Right lobe of liver (tissue), 6 donors: Measurements from ENCODE around the gene AK9. TPM values are rescaled to one million over a fixed set of nuclear protein-coding genes. Genes with fewer than 3 reads are reported as not detected.
"Not testable (repeated sequence)": the region's sequence is repeated elsewhere in the genome, so short reads cannot be mapped to it uniquely, and the experiment has no call there.

Experiments used
- ATAC-seq, 4 donors: fragments of 200-7000 bp; cut with Tn5 transposase; one replicate each; pipeline ENCODE4 v1.9.1; 2020; ENCODE audit warnings: mild to moderate bottlenecking in 4 of 4, moderate library complexity in 4 of 4
- DNase-seq, 3 donors: peaks; one replicate each; pipeline ENCODE4 v3.0.0-alpha.2; 2020
- H3K27ac ChIP-seq, 3 donors: fragments of 200-600 bp; one replicate each; pipeline ENCODE4 v1.8.0; 2022
- H3K27me3 ChIP-seq, 2 donors: fragments of 200-600 bp; one replicate each; pipeline ENCODE4 v1.8.0; 2022
- H3K36me3 ChIP-seq, 4 donors: fragments of 200-600 bp; sonication (generic) in 1 of 4; one replicate each; pipeline versions ENCODE4 v1.5.1 to v1.8.0; 2017 to 2022; ENCODE audit warnings: control low read depth in 1 of 4
- H3K4me1 ChIP-seq, 4 donors: fragments of 200-600 bp; sonication (generic) in 1 of 4; one replicate each; pipeline versions ENCODE4 v1.5.1 to v1.8.0; 2017 to 2022; ENCODE audit warnings: control low read depth in 1 of 4
- H3K4me3 ChIP-seq, 3 donors: fragments of 200-600 bp; one replicate each; pipeline ENCODE4 v1.8.0; 2022
- H3K9me3 ChIP-seq, 4 donors: fragments of 200-600 bp; sonication (generic) in 1 of 4; one replicate each; pipeline versions ENCODE4 v1.5.1 to v1.8.0; 2017 to 2022; ENCODE audit warnings: control low read depth in 1 of 4
- POLR2A ChIP-seq: fragments of 450-650 bp; IDR thresholded peaks from one replicate; pipeline ENCODE4 v1.6.1; 2017; ENCODE audit warnings: antibody characterized with exemption, mild to moderate bottlenecking
- WGBS: methylation state at CpG from one replicate; pipeline ENCODE4 v1.1.6; 2018; ENCODE audit warnings: low coverage, low lambda C conversion rate; ENCODE audit not compliant: insufficient coverage; ENCODE audit errors: missing lambda C conversion rate; 5-methylcytosine and 5-hydroxymethylcytosine counted together
- intact Hi-C, 2 donors: fragments of 100-400 bp; cut with DNase I; formaldehyde crosslinking; loops; one replicate each; pipeline versions ENCODE4 v1.11.2 to v1.14.1; 2022
- total RNA-seq, 6 experiments: library from RNA; depleted of rRNA in 2 of 6; stranded (reverse); fragments of >200 nt in 2 of 6; fragmentation: NEBNext Ultra II Directional in 3 of 6; extraction: Animal tissue kit (Norgen Biotek cat#: 25700) in 3 of 6; gene quantifications; one replicate each; pipeline versions ENCODE4 v1.1.0 to v1.2.4, GENCODE V29; 2016 to 2023
- TF ChIP-seq, protein P1 (sequence below), 4 donors: fragments of 200-600 bp in 3 of 4; fragments of 450-650 bp in 1 of 4; IDR thresholded peaks; one replicate each; pipeline versions ENCODE4 v1.5.1 to v1.8.0; 2016 to 2022; ENCODE audit warnings: antibody characterized with exemption in 4 of 4, mild to moderate bottlenecking in 2 of 4
- donor health status: DM: no; HTN: yes; CAD: no.
- donor health status: DM: no; HTN: no; CAD: no.
- donor health status: DM: no; HTN: no; CAD: no.
- donor health status: DM: no; HTN: yes; CAD: no.
- donor health status: DM: no; HTN: yes; CAD: no.

AK9 gene
- total RNA-seq, 6 experiments from 2014 or later = 1.5 to 3.9 (median 2.5) TPM

DNA sequence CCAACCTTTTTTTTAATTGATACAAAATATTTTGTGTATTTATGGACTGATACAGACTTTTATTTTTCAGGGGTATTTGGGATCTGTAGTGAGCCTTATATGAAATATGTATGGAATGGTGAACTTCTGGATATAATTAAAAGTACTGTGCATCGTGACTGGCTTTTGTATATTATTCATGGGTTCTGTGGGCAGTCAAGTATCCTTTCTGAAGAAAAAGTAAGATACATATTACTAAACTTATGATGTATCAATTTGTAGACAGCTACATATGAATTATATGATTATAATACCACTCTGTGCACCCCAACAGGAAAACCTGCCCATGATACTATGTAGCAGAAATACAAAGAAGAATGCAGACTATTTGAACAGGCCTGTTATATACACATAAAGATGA is 47.3 kb upstream of the AK9 start:
- H3K27me3 ChIP-seq = no peaks in the 10 kb centered on the region
- H3K36me3 ChIP-seq = no peaks in the 10 kb centered on the region
- no peak overlapping the region for H3K27ac ChIP-seq
- H3K4me1 ChIP-seq = no peaks in the 10 kb centered on the region
- DNase-seq (no peak), ATAC-seq (no peak)
- 79% methylated on average over 1 of the region's 1 CpG for WGBS
- H3K4me3 ChIP-seq = no peak overlapping the region
- no peaks in the 10 kb centered on the region for H3K9me3 ChIP-seq
- intact Hi-C loops = no loop called here
- TF ChIP-seq, protein P1, sequence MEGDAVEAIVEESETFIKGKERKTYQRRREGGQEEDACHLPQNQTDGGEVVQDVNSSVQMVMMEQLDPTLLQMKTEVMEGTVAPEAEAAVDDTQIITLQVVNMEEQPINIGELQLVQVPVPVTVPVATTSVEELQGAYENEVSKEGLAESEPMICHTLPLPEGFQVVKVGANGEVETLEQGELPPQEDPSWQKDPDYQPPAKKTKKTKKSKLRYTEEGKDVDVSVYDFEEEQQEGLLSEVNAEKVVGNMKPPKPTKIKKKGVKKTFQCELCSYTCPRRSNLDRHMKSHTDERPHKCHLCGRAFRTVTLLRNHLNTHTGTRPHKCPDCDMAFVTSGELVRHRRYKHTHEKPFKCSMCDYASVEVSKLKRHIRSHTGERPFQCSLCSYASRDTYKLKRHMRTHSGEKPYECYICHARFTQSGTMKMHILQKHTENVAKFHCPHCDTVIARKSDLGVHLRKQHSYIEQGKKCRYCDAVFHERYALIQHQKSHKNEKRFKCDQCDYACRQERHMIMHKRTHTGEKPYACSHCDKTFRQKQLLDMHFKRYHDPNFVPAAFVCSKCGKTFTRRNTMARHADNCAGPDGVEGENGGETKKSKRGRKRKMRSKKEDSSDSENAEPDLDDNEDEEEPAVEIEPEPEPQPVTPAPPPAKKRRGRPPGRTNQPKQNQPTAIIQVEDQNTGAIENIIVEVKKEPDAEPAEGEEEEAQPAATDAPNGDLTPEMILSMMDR (IDR thresholded peaks at IDR 0.05) = no peak
- TF ChIP-seq POLR2A = no peak

DNA sequence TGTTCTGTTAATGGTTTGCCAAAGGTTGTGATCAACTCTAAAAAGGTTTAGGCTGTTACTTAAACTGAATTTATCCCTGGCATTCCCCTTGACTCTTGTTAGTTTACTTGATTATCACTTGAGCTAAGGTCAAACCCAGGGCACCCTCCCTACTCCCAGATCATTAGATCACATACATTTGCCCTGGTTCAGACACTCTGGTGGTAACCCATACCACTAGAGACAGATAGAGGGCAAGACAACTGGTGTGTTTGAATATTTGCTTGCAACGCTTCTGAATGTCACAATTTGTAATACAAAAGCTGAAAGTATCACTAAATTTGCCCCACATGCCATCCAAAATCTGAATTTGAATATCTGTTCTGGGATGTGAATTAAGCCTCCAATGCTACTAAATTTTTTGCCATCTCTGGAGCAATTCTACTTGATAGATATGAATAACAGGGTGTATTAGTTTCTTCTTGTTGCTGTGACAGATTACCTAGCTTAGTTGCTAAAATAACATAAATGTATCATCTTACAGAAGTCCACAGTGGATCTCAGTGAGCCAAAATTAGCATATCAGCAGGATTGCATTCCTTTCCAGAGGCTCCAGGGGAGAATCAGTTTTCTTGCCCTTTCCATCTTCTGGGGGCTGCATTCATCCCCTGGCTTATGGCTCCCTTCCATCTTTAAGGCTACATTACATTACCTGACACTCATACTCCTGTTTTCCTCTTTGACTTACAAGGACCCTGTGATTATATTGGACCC is 45.4 kb upstream of the AK9 start:
- Histone ChIP-seq H3K4me3 (no peak overlapping the region), H3K27me3 (no peaks in the 10 kb centered on the region), H3K36me3 (no peaks in the 10 kb centered on the region), H3K27ac (no peak overlapping the region), H3K9me3 (no peaks in the 10 kb centered on the region), H3K4me1 (no peaks in the 10 kb centered on the region)
- intact Hi-C loops = no loop called here
- no peak for DNase-seq
- WGBS = 100% methylated on average over 1 of the region's 1 CpG
- no peak for ATAC-seq
- TF ChIP-seq POLR2A = no peak
- TF ChIP-seq, protein P1 (IDR thresholded peaks at IDR 0.05) = no peak

DNA sequence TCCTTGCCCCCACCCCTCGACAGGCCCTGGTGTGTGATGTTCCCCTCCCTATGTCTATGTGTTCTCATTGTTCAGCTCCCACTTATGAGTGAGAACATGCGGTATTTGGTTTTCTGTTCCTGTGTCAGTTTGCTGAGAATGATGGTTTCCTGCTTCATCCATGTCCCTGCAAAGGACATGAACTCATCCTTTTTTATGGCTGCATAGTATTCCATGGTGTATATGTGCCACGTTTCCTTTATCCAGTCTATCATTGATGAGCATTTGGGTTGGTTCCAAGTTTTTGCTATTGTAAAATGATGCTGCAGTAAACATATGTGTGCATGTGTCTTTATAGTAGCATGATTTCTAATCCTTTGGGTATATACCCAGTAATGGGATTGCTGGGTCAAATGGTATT is 34.2 kb upstream of the AK9 start:
- WGBS = 93% methylated on average over 3 of the region's 3 CpGs
- H3K27me3 ChIP-seq = not testable (repeated sequence)

DNA sequence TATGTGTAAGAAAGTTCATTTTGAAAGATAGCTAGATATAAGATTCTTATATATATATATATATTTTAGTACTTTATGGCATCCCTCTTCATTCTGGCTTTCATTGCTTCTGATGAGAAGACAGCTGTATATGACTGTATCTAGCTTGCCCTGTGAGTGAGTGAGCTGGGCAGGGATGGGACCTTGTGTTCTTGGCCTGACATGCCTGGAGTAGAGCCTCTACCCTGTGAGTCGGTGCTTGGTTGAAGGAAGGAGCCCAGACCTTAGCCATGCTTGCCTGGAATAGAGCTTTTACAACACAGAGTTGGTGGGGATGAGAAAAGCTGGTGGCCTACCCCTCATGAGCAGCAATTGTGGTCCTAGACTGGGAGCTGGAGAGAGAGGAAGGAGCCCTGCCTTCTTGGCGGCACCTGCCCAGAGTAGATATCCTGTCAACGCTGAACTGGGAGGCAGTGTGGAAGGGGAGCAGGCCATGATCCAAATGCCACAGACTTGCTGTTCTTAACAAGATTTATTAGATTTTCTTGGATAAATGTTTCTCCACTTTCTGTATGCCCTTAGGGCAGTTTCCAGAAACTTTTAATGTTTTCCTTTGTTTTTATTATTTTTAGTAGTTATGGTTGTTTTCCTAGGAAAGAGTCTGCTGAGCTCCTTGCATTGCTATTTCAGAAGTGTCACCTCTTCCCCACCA is 31.7 kb upstream of the AK9 start:
- 78% methylated on average over 3 of the region's 3 CpGs for WGBS
- H3K27ac ChIP-seq = no peak overlapping the region
- intact Hi-C loops = no loop called here
- no peaks in the 10 kb centered on the region for H3K27me3 ChIP-seq
- no peak for TF ChIP-seq POLR2A
- TF ChIP-seq, protein P1 (IDR thresholded peaks at IDR 0.05) = no peak
- no peaks in the 10 kb centered on the region for H3K4me1 ChIP-seq
- H3K9me3 ChIP-seq = no peaks in the 10 kb centered on the region
- DNase-seq (no peak), ATAC-seq (no peak)
- H3K4me3 ChIP-seq = no peak overlapping the region
- H3K36me3 ChIP-seq = no peaks in the 10 kb centered on the region

More for the DNA sequence above, 34.2 kb upstream of the AK9 start:
- DNase-seq, H3K9me3 ChIP-seq, intact Hi-C loops, H3K27ac ChIP-seq, H3K4me3 ChIP-seq, H3K4me1 ChIP-seq, ATAC-seq, H3K36me3 ChIP-seq: not testable (repeated sequence)

DNA sequence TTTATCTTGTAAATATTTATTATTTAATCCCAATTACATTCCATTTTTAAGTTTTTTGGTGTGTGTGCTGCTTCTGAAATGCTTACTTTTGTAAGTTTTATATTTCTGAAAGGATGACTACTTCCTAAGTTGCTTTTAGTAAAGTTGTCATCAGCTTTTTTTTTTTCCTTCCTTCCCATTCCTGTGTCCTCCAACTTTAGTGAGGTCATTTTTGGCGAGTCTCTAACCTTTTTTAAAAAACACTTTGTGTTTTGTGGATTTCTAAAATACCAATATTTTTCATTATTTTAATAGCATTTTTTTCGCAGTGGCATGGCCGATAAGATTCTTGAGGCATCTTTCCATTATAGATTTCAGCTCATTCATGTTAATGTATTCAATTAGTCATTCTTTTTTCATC is 31.0 kb upstream of the AK9 start:
- intact Hi-C loops = no loop called here
- DNase-seq = no peak
- H3K27me3 ChIP-seq = no peaks in the 10 kb centered on the region
- TF ChIP-seq, protein P1 (IDR thresholded peaks at IDR 0.05) = no peak
- TF ChIP-seq POLR2A = no peak
- H3K9me3 ChIP-seq = no peaks in the 10 kb centered on the region
- no peak overlapping the region for H3K27ac ChIP-seq
- no peak for ATAC-seq
- no peak overlapping the region for H3K4me3 ChIP-seq
- no peaks in the 10 kb centered on the region for H3K36me3 ChIP-seq
- WGBS = 89% methylated on average over 3 of the region's 3 CpGs
- no peaks in the 10 kb centered on the region for H3K4me1 ChIP-seq
